SU-DHL-6 (cell line): Measurements from ENCODE around the gene CCDC83.

Experiments used
- EZH2phosphoT487 ChIP-seq: fragments of 200-600 bp; sonication (generic), shearing (Covaris generic); conservative IDR thresholded peaks from 2 replicates; pipeline ENCODE4 v1.6.1; 2018; ENCODE audit warnings: mild to moderate bottlenecking, antibody characterized with exemption, low read length, moderate library complexity, mixed read lengths
- TF ChIP-seq, protein P1 (sequence below): fragments of 200-600 bp; sonication (generic); IDR thresholded peaks from one replicate; pipeline ENCODE4 v1.5.1; 2017; ENCODE audit warnings: antibody characterized with exemption, mild to moderate bottlenecking, low read length, moderate library complexity; ENCODE audit not compliant: insufficient read depth, poor library complexity, severe bottlenecking

DNA sequence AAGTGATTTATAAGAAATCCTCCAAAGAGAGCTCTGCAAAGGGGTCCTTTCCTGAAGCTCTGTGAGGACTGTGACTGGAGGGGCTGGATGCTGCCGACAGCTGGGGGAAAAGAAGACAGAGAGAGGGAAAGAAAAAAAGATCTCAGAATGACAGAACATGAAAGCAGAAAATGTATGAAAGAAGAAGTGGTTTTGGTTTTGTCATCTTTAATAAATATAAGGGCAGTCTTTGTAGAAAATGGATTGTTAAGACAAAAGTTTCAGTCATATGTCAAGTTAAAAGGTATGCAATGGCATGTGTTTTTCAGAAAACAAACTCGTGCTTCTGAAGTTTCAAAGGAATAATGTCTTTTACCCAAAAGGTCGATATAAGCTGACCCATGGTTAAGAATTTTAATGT, 105.5 kb downstream of the CCDC83 start:
- no peak for TF ChIP-seq EZH2phosphoT487
- TF ChIP-seq, protein P1, sequence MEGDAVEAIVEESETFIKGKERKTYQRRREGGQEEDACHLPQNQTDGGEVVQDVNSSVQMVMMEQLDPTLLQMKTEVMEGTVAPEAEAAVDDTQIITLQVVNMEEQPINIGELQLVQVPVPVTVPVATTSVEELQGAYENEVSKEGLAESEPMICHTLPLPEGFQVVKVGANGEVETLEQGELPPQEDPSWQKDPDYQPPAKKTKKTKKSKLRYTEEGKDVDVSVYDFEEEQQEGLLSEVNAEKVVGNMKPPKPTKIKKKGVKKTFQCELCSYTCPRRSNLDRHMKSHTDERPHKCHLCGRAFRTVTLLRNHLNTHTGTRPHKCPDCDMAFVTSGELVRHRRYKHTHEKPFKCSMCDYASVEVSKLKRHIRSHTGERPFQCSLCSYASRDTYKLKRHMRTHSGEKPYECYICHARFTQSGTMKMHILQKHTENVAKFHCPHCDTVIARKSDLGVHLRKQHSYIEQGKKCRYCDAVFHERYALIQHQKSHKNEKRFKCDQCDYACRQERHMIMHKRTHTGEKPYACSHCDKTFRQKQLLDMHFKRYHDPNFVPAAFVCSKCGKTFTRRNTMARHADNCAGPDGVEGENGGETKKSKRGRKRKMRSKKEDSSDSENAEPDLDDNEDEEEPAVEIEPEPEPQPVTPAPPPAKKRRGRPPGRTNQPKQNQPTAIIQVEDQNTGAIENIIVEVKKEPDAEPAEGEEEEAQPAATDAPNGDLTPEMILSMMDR = no peak
